ENCODE data around the gene NAPA.

Gene NAPA

GRCh38 chr19:47521473-47522180, 6.8 kb upstream of the NAPA start:
- DNase-seq (ENCODE audit: low read depth), result no peak

GRCh38 chr19:47520839-47521238, 6.0 kb upstream of the NAPA start:
- DNase-seq (ENCODE audit: low read depth), result no peak

GRCh38 chr19:47520343-47520806, 5.5 kb upstream of the NAPA start:
- DNase-seq (ENCODE audit: low read depth), result no peak

GRCh38 chr19:47518854-47519253, 4.0 kb upstream of the NAPA start:
- no peak for DNase-seq (ENCODE audit: low read depth)

GRCh38 chr19:47518139-47518538, 3.3 kb upstream of the NAPA start:
- no peak for DNase-seq (ENCODE audit: low read depth)

- DNase-seq (ENCODE audit: low read depth), result no peak
These were observed 553 bp downstream of the NAPA start for GRCh38 chr19:47514151-47514868.

GRCh38 chr19:47512948-47513319, 1.9 kb downstream of the NAPA start:
- no peak for DNase-seq (ENCODE audit: low read depth)

- no peak for DNase-seq (ENCODE audit: low read depth)
These were observed 2.5 kb downstream of the NAPA start for GRCh38 chr19:47512183-47512947.

GRCh38 chr19:47511681-47512080, 3.2 kb downstream of the NAPA start:
- DNase-seq (ENCODE audit: low read depth), result no peak

GRCh38 chr19:47511128-47511517, 3.7 kb downstream of the NAPA start:
- no peak for DNase-seq (ENCODE audit: low read depth)

GRCh38 chr19:47510516-47511127, 4.2 kb downstream of the NAPA start:
- DNase-seq (ENCODE audit: low read depth), result no peak

GRCh38 chr19:47509973-47510372, 4.9 kb downstream of the NAPA start:
- DNase-seq (ENCODE audit: low read depth), result no peak

- no peak for DNase-seq (ENCODE audit: low read depth)
These were observed 5.6 kb downstream of the NAPA start for GRCh38 chr19:47509170-47509847.

GRCh38 chr19:47508721-47509120, 6.1 kb downstream of the NAPA start:
- no peak for DNase-seq (ENCODE audit: low read depth)

- DNase-seq (ENCODE audit: low read depth), result no peak
These were observed 6.8 kb downstream of the NAPA start for GRCh38 chr19:47507924-47508553.

GRCh38 chr19:47507012-47507411, 7.9 kb downstream of the NAPA start:
- no peak for DNase-seq (ENCODE audit: low read depth)

GRCh38 chr19:47506459-47506858, 8.4 kb downstream of the NAPA start:
- no peak for DNase-seq (ENCODE audit: low read depth)

- no peak for DNase-seq (ENCODE audit: low read depth)
These were observed 9.4 kb downstream of the NAPA start for GRCh38 chr19:47505506-47505905.

GRCh38 chr19:47503826-47504150, 11.1 kb downstream of the NAPA start:
- DNase-seq (ENCODE audit: low read depth), result no peak

- DNase-seq (ENCODE audit: low read depth), result no peak
These were observed 11.6 kb downstream of the NAPA start for GRCh38 chr19:47503130-47503825.

All from CMK (cell line).